ENCODE data around the gene SFT2D3.

GRCh38 chr2:127663566-127664064 lies 37.7 kb upstream of the SFT2D3 start:
- TF ChIP-seq POLR2A (IDR thresholded peaks at IDR 0.05) (no peak), CTCF (IDR thresholded peaks at IDR 0.05 in 8 of 11, conservative IDR thresholded peaks at IDR 0.05 in 3 of 11) (no peak), POLR2AphosphoS5 (IDR thresholded peaks at IDR 0.05) (no peak)
